HG02938 (cell line): ENCODE data around the gene ADGRF4.
"Not testable (repeated sequence)": the region's sequence is repeated elsewhere in the genome, so short reads cannot be mapped to it uniquely, and the experiment has no call there.

Experiments used
- ATAC-seq: cut with Tn5 transposase; IDR thresholded peaks from one replicate; pipeline ENCODE4 v1.9.1; 2021; ENCODE audit warnings: mild to moderate bottlenecking, moderate library complexity; ENCODE audit not compliant: unreplicated experiment

Gene ADGRF4

DNA sequence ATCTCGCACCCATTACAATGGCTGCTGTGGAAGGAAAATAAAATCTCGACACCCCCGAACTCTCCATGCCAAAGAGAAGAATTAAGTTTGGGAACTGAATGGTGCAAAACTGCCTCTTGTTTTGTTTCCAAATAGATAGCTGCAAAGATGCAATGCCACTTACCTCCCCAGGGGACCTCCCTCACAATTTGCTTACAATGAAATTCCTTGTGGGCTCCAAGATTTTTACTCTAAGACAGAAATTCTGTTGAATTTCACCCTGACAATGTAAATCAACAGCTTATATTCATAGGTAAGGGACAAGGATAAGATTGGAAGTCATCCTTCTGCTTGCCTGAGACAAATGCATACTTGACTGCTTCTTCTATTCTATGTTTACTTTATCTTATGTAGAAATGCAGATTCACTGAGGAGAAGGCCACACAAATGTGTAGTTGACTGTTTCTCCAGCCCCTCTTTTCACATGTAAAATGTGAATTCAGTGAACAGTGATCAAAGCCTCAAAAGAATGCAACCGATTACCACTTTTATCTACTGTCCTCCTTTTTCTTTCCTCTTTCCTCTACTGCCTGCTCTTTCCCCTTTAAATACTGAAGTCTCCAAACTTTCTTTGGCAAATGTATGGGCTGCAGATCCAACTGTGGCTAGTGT is 36.6 kb downstream of the ADGRF4 start:
- no peak for ATAC-seq

- ATAC-seq: no peak
Measured at GRCh38 chr6:47736083-47736700, 37.8 kb downstream of the ADGRF4 start.

GRCh38 chr6:47737406-47737805 is 39.0 kb downstream of the ADGRF4 start:
- no peak for ATAC-seq

DNA sequence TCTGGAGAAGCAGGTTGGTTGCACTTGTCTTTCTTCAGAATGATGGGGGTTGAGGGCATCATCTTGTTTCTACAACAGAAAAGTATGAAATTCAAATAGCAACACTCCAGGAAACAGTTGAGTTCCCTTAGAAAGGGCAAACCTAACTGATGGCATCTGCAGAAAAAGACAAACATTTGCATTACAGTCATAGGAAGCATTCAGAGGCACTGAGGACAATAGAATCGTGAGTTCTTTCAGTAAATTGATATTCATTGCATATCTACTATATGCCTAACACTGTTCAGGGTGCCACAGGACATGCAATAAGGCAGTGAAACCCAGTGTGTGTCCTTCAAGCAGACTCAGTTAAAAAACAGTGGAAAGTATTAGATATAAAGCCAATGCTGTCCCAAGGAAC is 42.3 kb downstream of the ADGRF4 start:
- no peak for ATAC-seq

DNA sequence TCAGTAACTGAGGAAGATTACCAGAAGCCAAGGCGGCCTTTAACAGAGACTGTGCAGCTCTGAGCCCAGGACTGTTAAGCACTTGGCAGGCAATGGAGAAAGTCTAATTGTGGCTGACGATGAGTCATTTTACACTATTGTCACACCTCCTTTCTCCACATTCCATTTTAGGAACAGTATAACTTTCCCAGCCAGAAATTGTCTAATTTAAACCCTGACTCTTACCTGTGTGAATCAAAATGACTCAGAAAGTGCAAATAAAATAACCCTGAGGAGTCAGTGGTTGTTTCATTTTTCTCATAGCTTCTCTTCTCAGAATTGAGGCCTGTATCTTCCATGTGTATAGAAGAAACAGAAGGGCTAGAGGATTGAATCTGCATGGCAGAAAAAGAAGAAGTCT is 43.4 kb downstream of the ADGRF4 start:
- ATAC-seq: no peak

GRCh38 chr6:47743744-47744143 is 45.4 kb downstream of the ADGRF4 start:
- ATAC-seq: no peak

GRCh38 chr6:47745269-47745668 is 46.9 kb downstream of the ADGRF4 start:
- not testable (repeated sequence) for ATAC-seq

GRCh38 chr6:47749757-47750156 is 51.4 kb downstream of the ADGRF4 start:
- ATAC-seq: no peak

DNA sequence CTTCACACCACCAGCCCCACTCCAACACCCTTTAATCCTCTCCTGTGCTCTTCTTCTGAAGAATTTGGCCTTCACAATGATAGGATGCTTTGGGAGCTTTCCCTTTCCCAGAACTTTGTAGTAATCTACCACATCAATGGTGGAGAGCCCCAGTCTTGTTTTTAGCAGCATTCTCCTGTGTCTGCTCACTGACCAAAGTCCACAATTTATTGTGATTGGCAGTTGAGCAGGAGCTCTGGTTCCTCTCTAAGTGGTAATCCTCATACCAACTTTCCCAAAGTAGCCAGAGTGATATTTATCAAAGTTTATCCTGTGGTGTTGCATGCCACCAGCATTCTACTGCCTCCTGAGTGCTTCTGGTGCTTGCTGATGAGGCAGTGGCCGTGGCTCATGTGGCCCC is 54.4 kb downstream of the ADGRF4 start:
- no peak for ATAC-seq

GRCh38 chr6:47759364-47759763 is 61.0 kb downstream of the ADGRF4 start:
- no peak for ATAC-seq

DNA sequence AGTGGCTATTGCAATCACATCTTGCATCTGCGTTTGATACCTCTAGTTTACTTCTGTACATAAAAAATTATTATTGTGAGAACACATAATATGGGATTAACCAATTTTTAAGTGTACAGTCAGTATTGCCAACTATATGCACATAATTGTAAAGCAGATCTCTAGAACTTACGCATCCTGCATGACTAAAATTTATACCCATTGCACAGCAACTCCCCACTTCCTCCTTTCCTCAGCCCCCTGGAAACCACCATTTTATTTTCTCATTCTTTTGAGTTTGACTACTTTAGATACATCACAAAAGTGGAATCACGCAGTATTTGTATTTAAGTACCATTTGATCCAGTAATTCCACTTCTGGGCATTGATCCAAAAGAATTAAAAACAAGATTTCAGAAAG is 64.1 kb downstream of the ADGRF4 start:
- ATAC-seq: no peak

DNA sequence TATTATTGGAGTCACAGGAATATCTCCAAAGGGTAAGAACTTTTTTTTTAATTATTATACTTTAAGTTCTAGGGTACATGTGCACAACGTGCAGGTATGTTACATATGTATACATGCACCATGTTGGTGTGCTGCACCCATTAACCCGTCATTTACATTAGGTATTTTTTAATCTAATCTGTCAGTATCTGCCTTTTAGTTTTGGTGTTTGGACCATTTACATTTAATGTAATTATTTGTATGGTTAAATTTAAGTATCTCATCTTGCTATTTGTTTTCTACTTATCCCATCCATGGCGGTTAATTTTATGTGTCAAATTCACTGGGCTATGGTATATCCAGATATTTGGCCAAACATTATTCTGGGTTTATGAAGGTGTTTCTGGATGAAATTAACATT is 68.1 kb downstream of the ADGRF4 start:
- no peak for ATAC-seq

DNA sequence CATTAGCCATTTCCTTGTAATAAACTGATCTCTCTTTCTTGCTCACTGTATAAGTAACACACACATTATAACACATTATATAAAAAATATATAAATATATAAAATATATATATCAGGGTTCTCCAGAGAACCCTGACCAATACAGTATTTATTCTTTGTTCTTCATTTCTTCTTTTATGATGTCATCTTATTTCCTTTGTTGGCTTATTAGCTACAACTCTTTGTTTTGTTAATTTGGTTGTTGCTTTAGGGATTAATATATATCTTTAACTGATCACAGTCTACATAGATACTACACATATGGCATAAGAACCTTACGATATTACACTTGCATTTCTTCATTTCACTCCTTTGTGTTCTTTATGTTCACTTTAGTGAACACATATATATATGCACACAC is 68.7 kb downstream of the ADGRF4 start:
- ATAC-seq: no peak

DNA sequence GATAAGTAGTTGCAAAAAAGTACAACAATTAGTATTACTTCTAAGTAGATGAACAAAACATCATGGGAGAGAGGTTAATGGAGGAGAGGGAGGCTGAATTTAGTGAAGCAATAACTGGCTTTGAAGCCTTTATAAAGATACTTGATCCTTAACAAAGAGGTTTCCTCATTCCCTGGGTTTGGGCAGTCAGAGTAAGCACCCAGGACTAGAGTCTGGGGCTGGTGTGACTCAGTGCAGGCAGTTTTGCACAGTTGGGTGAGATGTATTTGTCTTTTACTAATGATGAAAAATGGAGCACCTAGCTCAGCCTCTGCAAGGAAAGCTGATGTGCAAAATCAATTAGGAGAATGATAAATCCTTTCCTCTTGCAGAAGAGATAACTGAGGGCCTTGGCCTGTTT is 71.6 kb downstream of the ADGRF4 start:
- ATAC-seq: no peak
